Skeletal muscle satellite cell (primary cell): ENCODE measurements around the gene MTOR.
A peak's percentile ranks its signal among the peaks of the same experiment; 100 is the strongest.
"Not testable (repeated sequence)": the region's sequence is repeated elsewhere in the genome, so short reads cannot be mapped to it uniquely, and the experiment has no call there.

ENCODE experiments used
- H3K27me3 ChIP-seq: 2 replicates; pipeline ENCODE4 v1.7.0; 2013; ENCODE audit warnings: low read length; ENCODE audit not compliant: control insufficient read depth, insufficient read depth
- H3K36me3 ChIP-seq: 2 replicates; pipeline ENCODE4 v1.7.0; 2013; ENCODE audit warnings: mild to moderate bottlenecking, control low read depth, low read length; ENCODE audit not compliant: insufficient read depth
- H3K4me1 ChIP-seq: 2 replicates; pipeline ENCODE4 v1.7.0; 2013; ENCODE audit warnings: low read length; ENCODE audit not compliant: control insufficient read depth, insufficient read depth
- H3K4me2 ChIP-seq: 2 replicates; pipeline ENCODE4 v1.7.0; 2013; ENCODE audit warnings: mild to moderate bottlenecking, low read length
- H3K4me3 ChIP-seq: 2 replicates; pipeline ENCODE4 v1.7.0; 2013; ENCODE audit warnings: low read length
- H3K9ac ChIP-seq: 2 replicates; pipeline ENCODE4 v1.7.0; 2013; ENCODE audit warnings: mild to moderate bottlenecking, low read depth, low read length, moderate library complexity
- H3K9me3 ChIP-seq: replicated peaks from 2 replicates; pipeline ENCODE4 v1.7.0; 2013; ENCODE audit warnings: mild to moderate bottlenecking, control low read depth, low read length

Gene MTOR

GRCh38 chr1:11188858-11189451 is 73.4 kb downstream of the MTOR start, which contains the start of gene ANGPTL7:
Gene ANGPTL7, plus strand, starts transcription at chr1:11189355. Its CDS starts 225 bp downstream, at chr1:11189580.
- Histone ChIP-seq H3K4me3 (no peak within 1 kb of the TSS), H3K9ac (no peak within 1 kb of the TSS), H3K9me3 (no peaks in the 10 kb centered on the region), H3K4me2 (no peak within 1 kb of the TSS), H3K4me1 (no peaks in the 10 kb centered on the region), H3K36me3 (peaks cover 32% of the 10 kb centered on the region), H3K27me3 (no peaks in the 10 kb centered on the region)

GRCh38 chr1:11188381-11188780 is 74.0 kb downstream of the MTOR start:
- peaks cover 27% of the 10 kb centered on the region for H3K36me3 ChIP-seq
- H3K4me2 ChIP-seq: no peak overlapping the region
- H3K9ac ChIP-seq: no peak overlapping the region
- no peak overlapping the region for H3K4me3 ChIP-seq
- H3K9me3 ChIP-seq: no peaks in the 10 kb centered on the region
- H3K4me1 ChIP-seq: no peaks in the 10 kb centered on the region
- H3K27me3 ChIP-seq: no peaks in the 10 kb centered on the region

- H3K9ac ChIP-seq: no peak overlapping the region
- no peaks in the 10 kb centered on the region for H3K9me3 ChIP-seq
- H3K27me3 ChIP-seq: no peaks in the 10 kb centered on the region
- no peak overlapping the region for H3K4me2 ChIP-seq
- H3K36me3 ChIP-seq: peaks cover 24% of the 10 kb centered on the region
- H3K4me3 ChIP-seq: no peak overlapping the region
- H3K4me1 ChIP-seq: no peaks in the 10 kb centered on the region
Observed at GRCh38 chr1:11187931-11188330, 74.4 kb downstream of the MTOR start.

GRCh38 chr1:11187494-11187893 is 74.9 kb downstream of the MTOR start:
- Histone ChIP-seq H3K36me3 (peaks cover 22% of the 10 kb centered on the region), H3K9me3 (no peaks in the 10 kb centered on the region), H3K4me3 (no peak overlapping the region), H3K9ac (no peak overlapping the region), H3K4me1 (no peaks in the 10 kb centered on the region), H3K4me2 (no peak overlapping the region), H3K27me3 (no peaks in the 10 kb centered on the region)

- H3K4me2 ChIP-seq: no peak overlapping the region
- H3K9me3 ChIP-seq: no peaks in the 10 kb centered on the region
- no peak overlapping the region for H3K4me3 ChIP-seq
- peaks cover 22% of the 10 kb centered on the region for H3K36me3 ChIP-seq
- no peak overlapping the region for H3K9ac ChIP-seq
- H3K27me3 ChIP-seq: no peaks in the 10 kb centered on the region
- no peaks in the 10 kb centered on the region for H3K4me1 ChIP-seq
Observed at GRCh38 chr1:11187000-11187399, 75.4 kb downstream of the MTOR start.

GRCh38 chr1:11184973-11185372 is 77.4 kb downstream of the MTOR start:
- H3K4me3 ChIP-seq: no peak overlapping the region
- H3K27me3 ChIP-seq: no peaks in the 10 kb centered on the region
- H3K9ac ChIP-seq: no peak overlapping the region
- H3K36me3 ChIP-seq: peaks cover 12% of the 10 kb centered on the region
- H3K9me3 ChIP-seq: no peaks in the 10 kb centered on the region
- H3K4me1 ChIP-seq: peaks cover 7% of the 10 kb centered on the region
- H3K4me2 ChIP-seq: no peak overlapping the region

- H3K9me3 ChIP-seq: no peaks in the 10 kb centered on the region
- H3K4me3 ChIP-seq: no peak overlapping the region
- no peaks in the 10 kb centered on the region for H3K27me3 ChIP-seq
- no peak overlapping the region for H3K4me2 ChIP-seq
- peaks cover 5% of the 10 kb centered on the region for H3K36me3 ChIP-seq
- no peak overlapping the region for H3K9ac ChIP-seq
- H3K4me1 ChIP-seq: peaks cover 27% of the 10 kb centered on the region
Observed at GRCh38 chr1:11182884-11183283, 79.5 kb downstream of the MTOR start.

GRCh38 chr1:11180342-11180744 is 82.0 kb downstream of the MTOR start:
- H3K9ac ChIP-seq: no peak overlapping the region
- peaks cover 40% of the 10 kb centered on the region for H3K4me1 ChIP-seq

GRCh38 chr1:11179749-11180148 is 82.6 kb downstream of the MTOR start:
- H3K36me3 ChIP-seq: not testable (repeated sequence)
- H3K4me1 ChIP-seq: peaks cover 40% of the 10 kb centered on the region

More at GRCh38 chr1:11180342-11180744, 82.0 kb downstream of the MTOR start:
- Histone ChIP-seq H3K4me2 (no peak overlapping the region), H3K9me3 (no peaks in the 10 kb centered on the region), H3K27me3 (no peaks in the 10 kb centered on the region), H3K36me3 (peaks cover 5% of the 10 kb centered on the region), H3K4me3 (no peak overlapping the region)

GRCh38 chr1:11179125-11179524 is 83.2 kb downstream of the MTOR start:
- no peaks in the 10 kb centered on the region for H3K36me3 ChIP-seq

More at GRCh38 chr1:11179749-11180148, 82.6 kb downstream of the MTOR start:
- H3K4me3 ChIP-seq, H3K27me3 ChIP-seq, H3K9ac ChIP-seq, H3K9me3 ChIP-seq: not testable (repeated sequence)
- H3K4me2 ChIP-seq: peak overlapping the region; percentile 2

GRCh38 chr1:11178021-11179015 is 84.0 kb downstream of the MTOR start:
- Histone ChIP-seq H3K4me2 (no peak overlapping the region), H3K27me3 (no peaks in the 10 kb centered on the region), H3K4me1 (peaks cover 40% of the 10 kb centered on the region), H3K9me3 (no peaks in the 10 kb centered on the region), H3K36me3 (no peaks in the 10 kb centered on the region), H3K4me3 (no peak overlapping the region), H3K9ac (no peak overlapping the region)

More at GRCh38 chr1:11179125-11179524, 83.2 kb downstream of the MTOR start:
- H3K27me3 ChIP-seq: no peaks in the 10 kb centered on the region
- no peak overlapping the region for H3K4me3 ChIP-seq
- no peaks in the 10 kb centered on the region for H3K9me3 ChIP-seq
- H3K4me1 ChIP-seq: peaks cover 40% of the 10 kb centered on the region
- H3K4me2 ChIP-seq: no peak overlapping the region
- H3K9ac ChIP-seq: no peak overlapping the region
